Measurements from ENCODE around the gene MPPED2. TPM values are rescaled to one million over a fixed set of nuclear protein-coding genes. Genes with fewer than 3 reads are reported as not detected.
A peak's percentile ranks its signal among the peaks of the same experiment; 100 is the strongest.

Gene MPPED2
- total RNA-seq, 1 donor from 2014 or later = 25.9 TPM

GRCh38 chr11:30423279-30423648, 162.9 kb downstream of the MPPED2 start:
- H3K4me1 Mint-ChIP-seq (ENCODE audit: low read depth) = peaks cover 26% of the 10 kb centered on the region
- no peak for TF ChIP-seq CTCF (IDR thresholded peaks at IDR 0.05; ENCODE audit: unreplicated experiment)
- no peaks in the 10 kb centered on the region for H3K27me3 Mint-ChIP-seq

GRCh38 chr11:30422447-30423278, 163.5 kb downstream of the MPPED2 start:
- Mint-ChIP-seq H3K36me3 (ENCODE audit: insufficient read depth) (no peaks in the 10 kb centered on the region), H3K4me1 (ENCODE audit: low read depth) (peaks cover 26% of the 10 kb centered on the region), H3K4me3 (ENCODE audit: low read depth) (peak overlapping the region; percentile 34), H3K9me3 (ENCODE audit: low read depth) (no peaks in the 10 kb centered on the region), H3K27me3 (no peaks in the 10 kb centered on the region), H3K27ac (peak overlapping the region; percentile 79)
- TF ChIP-seq CTCF (IDR thresholded peaks at IDR 0.05; ENCODE audit: unreplicated experiment) = no peak
- DNase-seq (ENCODE audit: low spot score, unreplicated experiment) = no peak

More at GRCh38 chr11:30423279-30423648, 162.9 kb downstream of the MPPED2 start:
- H3K4me3 Mint-ChIP-seq (ENCODE audit: low read depth) = no peak overlapping the region
- H3K9me3 Mint-ChIP-seq (ENCODE audit: low read depth) = no peaks in the 10 kb centered on the region
- peak overlapping the region; percentile 79 for H3K27ac Mint-ChIP-seq
- H3K36me3 Mint-ChIP-seq (ENCODE audit: insufficient read depth) = no peaks in the 10 kb centered on the region
- no peak for DNase-seq (ENCODE audit: low spot score, unreplicated experiment)

GRCh38 chr11:30420233-30420787, 165.8 kb downstream of the MPPED2 start:
- TF ChIP-seq CTCF (IDR thresholded peaks at IDR 0.05; ENCODE audit: unreplicated experiment) = no peak
- H3K27ac Mint-ChIP-seq = no peak overlapping the region
- H3K9me3 Mint-ChIP-seq (ENCODE audit: low read depth) = no peaks in the 10 kb centered on the region
- peaks cover 26% of the 10 kb centered on the region for H3K4me1 Mint-ChIP-seq (ENCODE audit: low read depth)
- no peaks in the 10 kb centered on the region for H3K36me3 Mint-ChIP-seq (ENCODE audit: insufficient read depth)
- H3K27me3 Mint-ChIP-seq = no peaks in the 10 kb centered on the region
- no peak for DNase-seq (ENCODE audit: low spot score, unreplicated experiment)
- no peak overlapping the region for H3K4me3 Mint-ChIP-seq (ENCODE audit: low read depth)

DNA sequence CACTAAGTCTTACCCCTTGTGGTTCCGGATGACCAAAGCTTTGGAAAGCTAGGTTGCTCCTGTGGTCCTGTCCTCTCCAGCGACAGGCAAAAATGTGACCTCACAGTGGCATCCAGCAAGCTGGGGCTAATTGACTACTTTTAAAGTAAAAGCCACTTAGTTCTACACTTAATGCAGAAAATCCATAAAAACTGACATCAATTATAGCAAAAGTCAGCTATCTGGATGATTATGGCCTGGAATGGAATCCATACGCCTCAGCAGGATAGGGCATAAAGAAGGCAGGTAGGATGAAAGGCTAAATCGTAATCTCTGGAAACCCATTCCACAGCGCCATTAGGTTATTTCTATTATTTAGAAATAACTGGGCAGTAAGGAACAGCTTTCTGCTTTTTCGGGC, 171.3 kb downstream of the MPPED2 start:
- Mint-ChIP-seq H3K4me3 (ENCODE audit: low read depth) (no peak overlapping the region), H3K27me3 (no peaks in the 10 kb centered on the region), H3K9me3 (ENCODE audit: low read depth) (no peaks in the 10 kb centered on the region), H3K27ac (no peak overlapping the region), H3K4me1 (ENCODE audit: low read depth) (peaks cover 19% of the 10 kb centered on the region), H3K36me3 (ENCODE audit: insufficient read depth) (no peaks in the 10 kb centered on the region)
- DNase-seq (ENCODE audit: low spot score, unreplicated experiment) = no peak
- TF ChIP-seq CTCF (IDR thresholded peaks at IDR 0.05; ENCODE audit: unreplicated experiment) = no peak

- DNase-seq (ENCODE audit: low spot score, unreplicated experiment) = no peak
- Mint-ChIP-seq H3K27me3 (no peaks in the 10 kb centered on the region), H3K27ac (peak overlapping the region; percentile 49)
These were observed 171.9 kb downstream of the MPPED2 start for GRCh38 chr11:30414244-30414643.

More at GRCh38 chr11:30414244-30414643, 171.9 kb downstream of the MPPED2 start:
- H3K4me3 Mint-ChIP-seq (ENCODE audit: low read depth) = no peak overlapping the region
- peaks cover 19% of the 10 kb centered on the region for H3K4me1 Mint-ChIP-seq (ENCODE audit: low read depth)
- H3K36me3 Mint-ChIP-seq (ENCODE audit: insufficient read depth) = peaks cover 2% of the 10 kb centered on the region
- H3K9me3 Mint-ChIP-seq (ENCODE audit: low read depth) = no peaks in the 10 kb centered on the region
- no peak for TF ChIP-seq CTCF (IDR thresholded peaks at IDR 0.05; ENCODE audit: unreplicated experiment)
